Small intestine (tissue), 7 donors: ENCODE results near the gene FERD3L. TPM values are rescaled to one million over a fixed set of nuclear protein-coding genes. Genes with fewer than 3 reads are reported as not detected.

Experiments
- DNase-seq, 2 donors: peaks; one replicate each; pipeline versions ENCODE4 v3.0.0 to v3.0.0-alpha.2; 2013
- FAIRE-seq: peaks from 2 replicates; lab custom pipeline; 2012; peaks lifted over from hg19 to GRCh38; lab: Jason Lieb, UNC
- H3K27ac ChIP-seq, 3 donors: one replicate each; pipeline ENCODE4 v1.5.1; 2013; ENCODE audit warnings: low read length in 2 of 3, mild to moderate bottlenecking in 2 of 3, control low read depth in 1 of 3, inconsistent platforms in 1 of 3, low read depth in 1 of 3, moderate library complexity in 1 of 3
- H3K27me3 ChIP-seq, 3 donors: one replicate each; pipeline ENCODE4 v1.6.1; 2013; ENCODE audit warnings: low read length in 3 of 3, inconsistent platforms in 1 of 3; ENCODE audit not compliant: control insufficient read depth in 3 of 3, insufficient read depth in 3 of 3
- H3K36me3 ChIP-seq, 3 donors: one replicate each; pipeline ENCODE4 v1.6.1; 2013; ENCODE audit warnings: low read length in 3 of 3, inconsistent platforms in 1 of 3, low read depth in 1 of 3, mild to moderate bottlenecking in 1 of 3, moderate library complexity in 1 of 3; ENCODE audit not compliant: control insufficient read depth in 3 of 3, insufficient read depth in 2 of 3
- H3K4me1 ChIP-seq, 3 donors: one replicate each; pipeline ENCODE4 v1.6.1; 2013; ENCODE audit warnings: low read length in 2 of 3, inconsistent platforms in 1 of 3, low read depth in 1 of 3, mild to moderate bottlenecking in 1 of 3, moderate library complexity in 1 of 3; ENCODE audit not compliant: control insufficient read depth in 3 of 3, insufficient read depth in 2 of 3
- H3K4me3 ChIP-seq, 3 donors: one replicate each; pipeline ENCODE4 v1.5.1; 2013; ENCODE audit warnings: low read length in 3 of 3, control low read depth in 1 of 3, inconsistent platforms in 1 of 3, low read depth in 1 of 3, mild to moderate bottlenecking in 1 of 3, moderate library complexity in 1 of 3
- H3K9me3 ChIP-seq, 2 donors: one replicate each; pipeline ENCODE4 v1.6.1; 2013; ENCODE audit warnings: low read depth in 1 of 2, low read length in 1 of 2; ENCODE audit not compliant: control insufficient read depth in 2 of 2, insufficient read depth in 1 of 2
- WGBS, 3 donors: extraction: QIAGEN DNeasy Blood & Tissue Kit; methylation state at CpG; one replicate each; pipeline ENCODE4 v1.1.7; 2013; 5-methylcytosine and 5-hydroxymethylcytosine counted together
- polyA plus RNA-seq, 4 donors: library from polyadenylated mRNA; stranded (reverse) in 3 of 4; unstranded in 1 of 4; fragments of 200-250 nt in 3 of 4; fragments of 120-200 nt in 1 of 4; gene quantifications; one replicate each; pipeline versions ENCODE4 v1.2.1 to v1.2.3, GENCODE V29; 2013
- donor health status: healthy with polysubstance abuse.
- donor health status: control.
- donor health status: control.
- donor health status: Bipolar disorder and iron deficiency.
- donor health status: healthy.

The FERD3L gene
- polyA plus RNA-seq, 4 donors = not detected

GRCh38 chr7:19107081-19107355 lies 38.2 kb downstream of the FERD3L start:
- DNase-seq = no peak
- WGBS, 3 donors = 3 to 10% (median 4%) methylated on average over 6 of the region's 6 CpGs
- peak overlapping the region in 1 of 3 donors; percentile 35 for H3K4me3 ChIP-seq
- H3K4me1 ChIP-seq = peaks cover 0 to 11% (median 0%) of the 10 kb centered on the region in 3 donors
- H3K27ac ChIP-seq = no peak overlapping the region
- peaks cover 0 to 74% (median 43%) of the 10 kb centered on the region in 3 donors for H3K27me3 ChIP-seq
- no peaks in the 10 kb centered on the region for H3K36me3 ChIP-seq
- FAIRE-seq = no peak
- no peaks in the 10 kb centered on the region for H3K9me3 ChIP-seq

- Histone ChIP-seq H3K4me3 (peak overlapping the region in 1 of 3 donors; percentile 11), H3K27me3 (peaks cover 0 to 69% (median 38%) of the 10 kb centered on the region in 3 donors), H3K4me1 (peaks cover 0 to 11% (median 0%) of the 10 kb centered on the region in 3 donors), H3K9me3 (no peaks in the 10 kb centered on the region), H3K27ac (no peak overlapping the region), H3K36me3 (no peaks in the 10 kb centered on the region)
- DNase-seq (no peak), FAIRE-seq (no peak)
- WGBS, 3 donors = 4 to 9% (median 8%) methylated on average over 49 of the region's 49 CpGs
Observed at GRCh38 chr7:19106241-19107080, 38.8 kb downstream of the FERD3L start.

GRCh38 chr7:19105546-19105945 lies 39.7 kb downstream of the FERD3L start:
- DNase-seq = no peak
- H3K9me3 ChIP-seq = no peaks in the 10 kb centered on the region
- H3K27me3 ChIP-seq = peaks cover 0 to 60% (median 35%) of the 10 kb centered on the region in 3 donors
- WGBS, 3 donors = 6 to 14% (median 11%) methylated on average over 4 of the region's 4 CpGs
- no peak for FAIRE-seq
- H3K4me3 ChIP-seq = no peak overlapping the region
- peaks cover 0 to 11% (median 0%) of the 10 kb centered on the region in 3 donors for H3K4me1 ChIP-seq
- H3K27ac ChIP-seq = no peak overlapping the region
- H3K36me3 ChIP-seq = no peaks in the 10 kb centered on the region

- Histone ChIP-seq H3K27me3 (peaks cover 0 to 53% (median 32%) of the 10 kb centered on the region in 3 donors), H3K36me3 (no peaks in the 10 kb centered on the region), H3K4me3 (no peak overlapping the region), H3K4me1 (peaks cover 0 to 11% (median 0%) of the 10 kb centered on the region in 3 donors), H3K27ac (no peak overlapping the region), H3K9me3 (no peaks in the 10 kb centered on the region)
- DNase-seq (no peak), FAIRE-seq (no peak)
- WGBS, 3 donors = 34 to 46% (median 44%) methylated on average over 4 of the region's 4 CpGs
Observed at GRCh38 chr7:19104811-19105210, 40.4 kb downstream of the FERD3L start.

- peaks cover 0 to 10% (median 0%) of the 10 kb centered on the region in 3 donors for H3K4me1 ChIP-seq
- no peaks in the 10 kb centered on the region for H3K9me3 ChIP-seq
- H3K4me3 ChIP-seq = no peak overlapping the region
- DNase-seq (no peak), FAIRE-seq (no peak)
- 65 to 82% (median 68%) methylated on average over 4 of the region's 4 CpGs for WGBS, 3 donors
- H3K27me3 ChIP-seq = peaks cover 0 to 36% (median 24%) of the 10 kb centered on the region in 3 donors
- no peaks in the 10 kb centered on the region for H3K36me3 ChIP-seq
- no peak overlapping the region for H3K27ac ChIP-seq
Observed at GRCh38 chr7:19102884-19103283, 42.3 kb downstream of the FERD3L start.

GRCh38 chr7:19101909-19102308 lies 43.3 kb downstream of the FERD3L start:
- Histone ChIP-seq H3K4me1 (peaks cover 0 to 5% (median 0%) of the 10 kb centered on the region in 3 donors), H3K27me3 (peaks cover 0 to 26% (median 18%) of the 10 kb centered on the region in 3 donors), H3K27ac (no peak overlapping the region), H3K36me3 (no peaks in the 10 kb centered on the region), H3K4me3 (no peak overlapping the region), H3K9me3 (no peaks in the 10 kb centered on the region)
- no peak for FAIRE-seq
- no peak for DNase-seq
- WGBS, 3 donors = 66 to 80% (median 67%) methylated on average over 2 of the region's 2 CpGs

GRCh38 chr7:19101472-19101871 lies 43.7 kb downstream of the FERD3L start:
- peaks cover 0 to 22% (median 14%) of the 10 kb centered on the region in 3 donors for H3K27me3 ChIP-seq
- WGBS, 3 donors = 75 to 81% (median 78%) methylated on average over 1 of the region's 1 CpG
- H3K4me1 ChIP-seq = peaks cover 0 to 4% (median 0%) of the 10 kb centered on the region in 3 donors
- no peaks in the 10 kb centered on the region for H3K9me3 ChIP-seq
- FAIRE-seq (no peak), DNase-seq (no peak)
- H3K27ac ChIP-seq = no peak overlapping the region
- H3K4me3 ChIP-seq = no peak overlapping the region
- H3K36me3 ChIP-seq = no peaks in the 10 kb centered on the region

GRCh38 chr7:19099924-19100323 lies 45.3 kb downstream of the FERD3L start:
- H3K27me3 ChIP-seq = peaks cover 0 to 10% (median 7%) of the 10 kb centered on the region in 3 donors
- DNase-seq (no peak), FAIRE-seq (no peak)
- H3K9me3 ChIP-seq = no peaks in the 10 kb centered on the region
- no peaks in the 10 kb centered on the region for H3K36me3 ChIP-seq
- 50 to 69% (median 65%) methylated on average over 2 of the region's 2 CpGs for WGBS, 3 donors
- H3K4me1 ChIP-seq = no peaks in the 10 kb centered on the region
- no peak overlapping the region for H3K27ac ChIP-seq
- H3K4me3 ChIP-seq = no peak overlapping the region
